Measurements from ENCODE around the gene CDC42SE2. TPM values are rescaled to one million over a fixed set of nuclear protein-coding genes. Genes with fewer than 3 reads are reported as not detected.

The CDC42SE2 gene
- total RNA-seq, 1 experiment from 2014 or later, result 22.5 TPM

- Mint-ChIP-seq H3K4me1 (no peaks in the 10 kb centered on the region), H3K36me3 (peaks cover 3% of the 10 kb centered on the region; the same call in 1 of the 2 replicates), H3K27me3 (ENCODE audit: low read depth) (no peaks in the 10 kb centered on the region), H3K4me3 (no peak overlapping the region), H3K9me3 (peaks cover 13% of the 10 kb centered on the region; the same call in 1 of the 2 replicates), H3K27ac (no peak overlapping the region)
- POLR2A ChIA-PET, result no interaction called here
- TF ChIP-seq CREM (CRISPR knock-in tag; IDR thresholded peaks at IDR 0.05) (no peak), FOXP4 (CRISPR knock-in tag; IDR thresholded peaks at IDR 0.05) (no peak), GABPB1 (CRISPR knock-in tag; IDR thresholded peaks at IDR 0.05) (no peak), E2F5 (CRISPR knock-in tag; IDR thresholded peaks at IDR 0.05) (no peak), ZNF425 (CRISPR knock-in tag; conservative IDR thresholded peaks at IDR 0.05) (no peak), PRRX2 (CRISPR knock-in tag; IDR thresholded peaks at IDR 0.05) (no peak), JAZF1 (CRISPR knock-in tag; IDR thresholded peaks at IDR 0.05) (no peak), SMAD4 (CRISPR knock-in tag; IDR thresholded peaks at IDR 0.05) (no peak)
- DNase-seq (ENCODE audit: low spot score) (no peak), ATAC-seq (no peak)
- CTCF ChIA-PET, result no interaction called here
Observed at GRCh38 chr5:131242728-131243255, 21.1 kb upstream of the CDC42SE2 start.

GRCh38 chr5:131245312-131245711, 18.5 kb upstream of the CDC42SE2 start:
- no peak for ATAC-seq
- TF ChIP-seq CTCF (IDR thresholded peaks at IDR 0.05), result no peak
- no peak for TF ChIP-seq TEAD4 (CRISPR knock-in tag; IDR thresholded peaks at IDR 0.05)
- no peak for TF ChIP-seq CBFB (CRISPR knock-in tag; IDR thresholded peaks at IDR 0.05; ENCODE audit: low read depth)
- no peak for TF ChIP-seq MLX (CRISPR knock-in tag; IDR thresholded peaks at IDR 0.05)
- TF ChIP-seq AFF4 (CRISPR knock-in tag; IDR thresholded peaks at IDR 0.05; ENCODE audit: borderline replicate concordance), result no peak
- TF ChIP-seq HMGA2 (CRISPR knock-in tag; IDR thresholded peaks at IDR 0.05), result no peak
- H3K4me1 Mint-ChIP-seq, result no peaks in the 10 kb centered on the region
- H3K27me3 Mint-ChIP-seq (ENCODE audit: low read depth), result no peaks in the 10 kb centered on the region
- H3K36me3 Mint-ChIP-seq, result peaks cover 3% of the 10 kb centered on the region; the same call in 1 of the 2 replicates
- no peak for DNase-seq (ENCODE audit: low spot score)
- CTCF ChIA-PET, result interaction anchor here (1.2 kb wide), 1 partner anchor 374 kb away, joined by 3 read pairs; no protein-coding TSS in a partner anchor
- POLR2A ChIA-PET, result interaction anchor here (0.7 kb wide), 1 partner anchor 25 kb away, joined by 5 read pairs; no protein-coding TSS in a partner anchor
- no peak overlapping the region for H3K4me3 Mint-ChIP-seq
- H3K27ac Mint-ChIP-seq, result no peak overlapping the region
- H3K9me3 Mint-ChIP-seq, result peaks cover 13% of the 10 kb centered on the region; the same call in 1 of the 2 replicates
